K562 (cell line): ENCODE measurements around the gene RAD17. TPM values are rescaled to one million over a fixed set of nuclear protein-coding genes. Genes with fewer than 3 reads are reported as not detected.

ENCODE experiments used
- CSDE1 ChIP-seq, 2 experiments: fragments of 450-650 bp; IDR thresholded peaks; 2 replicates each; pipeline ENCODE4 v1.6.1; 2016; ENCODE audit warnings: mild to moderate bottlenecking in 1 of 2
- MCM7 ChIP-seq, 2 experiments: fragments of 450-650 bp; IDR thresholded peaks; 2 replicates each; pipeline ENCODE4 v1.6.1; 2016 to 2018
- NR2C2 ChIP-seq, 2 experiments: fragments of 200-800 bp in 1 of 2; sonication (Bioruptor generic) in 1 of 2; sonication (generic) in 1 of 2; formaldehyde crosslinking in 1 of 2; IDR thresholded peaks; 2 replicates each; pipeline versions ENCODE4 v1.6.1 to v1.8.0; 2016 to 2022; ENCODE audit warnings: mild to moderate bottlenecking in 1 of 2, missing compliant biosample characterization in 1 of 2, missing genetic modification characterization in 1 of 2, missing genetic modification reagents in 1 of 2
- POLR2A ChIP-seq: fragments of 450-650 bp; conservative IDR thresholded peaks from 2 replicates; pipeline ENCODE4 v1.6.1; 2016
- SAFB ChIP-seq: fragments of 200-400 bp; formaldehyde crosslinking; IDR thresholded peaks from 2 replicates; pipeline ENCODE4 v1.6.1; 2017; ENCODE audit warnings: low read depth, low read length, borderline replicate concordance
- SMAD4 ChIP-seq: fragments of 250-450 bp; sonication (Bioruptor Pico); conservative IDR thresholded peaks from 2 replicates; pipeline ENCODE4 v1.8.0; 2021; ENCODE audit warnings: inconsistent platforms, mild to moderate bottlenecking, moderate library complexity
- ZNF146 ChIP-seq: IDR thresholded peaks from one replicate; pipeline ENCODE4 v1.6.1; 2018; ENCODE audit warnings: missing compliant biosample characterization; ENCODE audit not compliant: unreplicated experiment
- ZNF174 ChIP-seq: fragments of 250-450 bp; sonication (Bioruptor Pico); IDR thresholded peaks from 2 replicates; pipeline ENCODE4 v1.4.0; 2020; ENCODE audit warnings: mild to moderate bottlenecking
- ZNF197 ChIP-seq: fragments of 200-800 bp; sonication (Bioruptor generic); IDR thresholded peaks from 2 replicates; pipeline ENCODE4 v1.6.1; 2016; ENCODE audit warnings: low read depth, missing genetic modification characterization, missing compliant biosample characterization
- ZNF586 ChIP-seq: fragments of 450-650 bp; formaldehyde crosslinking; conservative IDR thresholded peaks from 2 replicates; pipeline ENCODE4 v1.4.0; 2020; ENCODE audit warnings: mild to moderate bottlenecking, moderate library complexity
- polyA plus RNA-seq, 8 experiments: library from polyadenylated mRNA; depleted of rRNA in 4 of 8; stranded (reverse) in 5 of 8; unstranded in 3 of 8; fragments of >200 nt; fragmentation: Nextera tagmentation in 2 of 8; fragmentation: Illumina TruSeq in 1 of 8; extraction: Ambion mirVana in 2 of 8; extraction: Trizol in 1 of 8; gene quantifications; 2 replicates each; pipeline versions ENCODE4 v1.2.1 to v1.2.3, GENCODE V29; 2011 to 2014; ENCODE audit warnings: inconsistent platforms in 1 of 8, missing spikeins in 1 of 8
- total RNA-seq, 7 experiments: library from RNA; depleted of rRNA in 6 of 7; stranded (reverse); fragments of >200 nt in 6 of 7; fragmentation: Illumina TruSeq in 2 of 7; extraction: Trizol in 2 of 7; gene quantifications; 2 replicates each; pipeline versions ENCODE4 v1.2.1 to v1.2.3, GENCODE V29; 2011 to 2021; ENCODE audit warnings: low replicate concordance in 1 of 7
- TF ChIP-seq, protein P1 (sequence below): fragments of 250-450 bp; sonication (Bioruptor Pico); IDR thresholded peaks from 2 replicates; pipeline ENCODE4 v1.9.0; 2021; ENCODE audit warnings: mild to moderate bottlenecking, inconsistent platforms
- TF ChIP-seq, protein P2 (sequence below): sonication (generic); formaldehyde crosslinking; IDR thresholded peaks from 2 replicates; pipeline ENCODE4 v1.8.1; 2023; ENCODE audit warnings: mild to moderate bottlenecking, missing genetic modification reagents
- TF ChIP-seq, protein P3 (sequence below): fragments of 450-650 bp; IDR thresholded peaks from 2 replicates; pipeline ENCODE4 v1.6.1; 2014; ENCODE audit warnings: low read depth, mild to moderate bottlenecking, moderate library complexity, borderline replicate concordance
- TF ChIP-seq, protein P4 (sequence below): fragments of 450-650 bp; IDR thresholded peaks from 2 replicates; pipeline ENCODE4 v1.6.1; 2018; ENCODE audit not compliant: partially characterized antibody
- TF ChIP-seq, protein P5 (sequence below): fragments of 200-800 bp; sonication (Bioruptor generic); IDR thresholded peaks from 2 replicates; pipeline ENCODE4 v1.6.1; 2017; ENCODE audit warnings: missing genetic modification characterization, missing compliant biosample characterization

Gene RAD17
- total and polyA plus RNA-seq, 9 of the 15 experiments (the other 6 are each of a cell fraction or from before 2014, with no cell fraction given) = 21.1 to 50.1 (median 40.1) TPM

DNA sequence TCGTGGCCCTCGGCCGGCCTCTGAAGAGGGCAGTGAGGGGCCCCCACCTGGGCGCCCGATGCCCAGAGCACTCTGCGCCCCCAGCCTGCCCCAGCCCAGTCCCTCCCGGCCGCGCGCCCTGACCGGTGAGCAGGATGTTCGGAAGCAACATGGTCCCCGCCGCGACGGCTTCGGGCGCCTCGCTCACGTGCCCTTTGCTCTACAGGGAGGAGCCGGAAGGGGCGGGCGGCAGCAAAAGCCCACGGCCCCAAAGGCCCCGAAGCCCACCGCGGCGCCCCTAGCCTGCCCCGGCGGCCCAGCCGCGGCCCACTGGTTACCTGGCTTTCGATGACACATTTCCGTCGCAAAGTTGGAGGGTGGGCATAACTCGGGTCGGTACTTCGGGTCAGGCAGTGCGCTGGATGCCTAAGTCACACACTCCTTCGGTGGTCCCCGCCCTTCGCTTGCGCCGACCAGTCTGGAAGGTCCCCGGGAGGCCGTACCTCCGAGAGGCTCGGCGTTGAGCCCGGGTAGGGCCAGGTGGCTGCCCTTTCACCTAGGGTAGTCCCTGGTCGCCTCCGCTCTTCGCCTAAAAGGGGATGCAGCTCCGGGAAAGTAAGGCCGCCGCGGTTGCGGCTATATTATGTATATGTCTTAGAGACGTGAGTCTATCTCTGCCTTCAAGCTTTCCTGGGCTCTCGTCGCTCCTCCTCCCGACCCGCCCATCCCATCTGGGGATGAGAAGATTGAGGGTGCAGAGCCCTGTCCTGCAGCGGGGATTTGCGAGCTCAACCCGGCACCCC lies at the start of gene RAD17, which contains the start of the genes AK6 and TAF9 (continued):
- peak; percentile 73 for TF ChIP-seq NR2C2 (CRISPR knock-in tag; IDR thresholded peaks at IDR 0.05)
- peak; percentile 95 for TF ChIP-seq NR2C2 (tag; IDR thresholded peaks at IDR 0.05)
- TF ChIP-seq, protein P1, sequence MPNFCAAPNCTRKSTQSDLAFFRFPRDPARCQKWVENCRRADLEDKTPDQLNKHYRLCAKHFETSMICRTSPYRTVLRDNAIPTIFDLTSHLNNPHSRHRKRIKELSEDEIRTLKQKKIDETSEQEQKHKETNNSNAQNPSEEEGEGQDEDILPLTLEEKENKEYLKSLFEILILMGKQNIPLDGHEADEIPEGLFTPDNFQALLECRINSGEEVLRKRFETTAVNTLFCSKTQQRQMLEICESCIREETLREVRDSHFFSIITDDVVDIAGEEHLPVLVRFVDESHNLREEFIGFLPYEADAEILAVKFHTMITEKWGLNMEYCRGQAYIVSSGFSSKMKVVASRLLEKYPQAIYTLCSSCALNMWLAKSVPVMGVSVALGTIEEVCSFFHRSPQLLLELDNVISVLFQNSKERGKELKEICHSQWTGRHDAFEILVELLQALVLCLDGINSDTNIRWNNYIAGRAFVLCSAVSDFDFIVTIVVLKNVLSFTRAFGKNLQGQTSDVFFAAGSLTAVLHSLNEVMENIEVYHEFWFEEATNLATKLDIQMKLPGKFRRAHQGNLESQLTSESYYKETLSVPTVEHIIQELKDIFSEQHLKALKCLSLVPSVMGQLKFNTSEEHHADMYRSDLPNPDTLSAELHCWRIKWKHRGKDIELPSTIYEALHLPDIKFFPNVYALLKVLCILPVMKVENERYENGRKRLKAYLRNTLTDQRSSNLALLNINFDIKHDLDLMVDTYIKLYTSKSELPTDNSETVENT (CRISPR knock-in tag) = peak; percentile 43
- TF ChIP-seq, protein P2, sequence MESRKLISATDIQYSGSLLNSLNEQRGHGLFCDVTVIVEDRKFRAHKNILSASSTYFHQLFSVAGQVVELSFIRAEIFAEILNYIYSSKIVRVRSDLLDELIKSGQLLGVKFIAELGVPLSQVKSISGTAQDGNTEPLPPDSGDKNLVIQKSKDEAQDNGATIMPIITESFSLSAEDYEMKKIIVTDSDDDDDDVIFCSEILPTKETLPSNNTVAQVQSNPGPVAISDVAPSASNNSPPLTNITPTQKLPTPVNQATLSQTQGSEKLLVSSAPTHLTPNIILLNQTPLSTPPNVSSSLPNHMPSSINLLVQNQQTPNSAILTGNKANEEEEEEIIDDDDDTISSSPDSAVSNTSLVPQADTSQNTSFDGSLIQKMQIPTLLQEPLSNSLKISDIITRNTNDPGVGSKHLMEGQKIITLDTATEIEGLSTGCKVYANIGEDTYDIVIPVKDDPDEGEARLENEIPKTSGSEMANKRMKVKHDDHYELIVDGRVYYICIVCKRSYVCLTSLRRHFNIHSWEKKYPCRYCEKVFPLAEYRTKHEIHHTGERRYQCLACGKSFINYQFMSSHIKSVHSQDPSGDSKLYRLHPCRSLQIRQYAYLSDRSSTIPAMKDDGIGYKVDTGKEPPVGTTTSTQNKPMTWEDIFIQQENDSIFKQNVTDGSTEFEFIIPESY (CRISPR knock-in tag) = peak; percentile 77
- 0 out of 2 replicates have a peak, but pooled peaks have one; percentile 29 for TF ChIP-seq SAFB
- no peak for TF ChIP-seq ZNF146 (CRISPR knock-in tag)
- 0 out of 2 replicates have a peak, but pooled peaks have one; percentile 13 for TF ChIP-seq ZNF197 (CRISPR knock-in tag)
- no peak for TF ChIP-seq ZNF586
- no peak for TF ChIP-seq ZNF174 (CRISPR knock-in tag)
- peak in 1 of 2 experiments; percentile 24; a peak in 1 of 4 replicates for TF ChIP-seq CSDE1 (IDR thresholded peaks at IDR 0.05)
- TF ChIP-seq, protein P3, sequence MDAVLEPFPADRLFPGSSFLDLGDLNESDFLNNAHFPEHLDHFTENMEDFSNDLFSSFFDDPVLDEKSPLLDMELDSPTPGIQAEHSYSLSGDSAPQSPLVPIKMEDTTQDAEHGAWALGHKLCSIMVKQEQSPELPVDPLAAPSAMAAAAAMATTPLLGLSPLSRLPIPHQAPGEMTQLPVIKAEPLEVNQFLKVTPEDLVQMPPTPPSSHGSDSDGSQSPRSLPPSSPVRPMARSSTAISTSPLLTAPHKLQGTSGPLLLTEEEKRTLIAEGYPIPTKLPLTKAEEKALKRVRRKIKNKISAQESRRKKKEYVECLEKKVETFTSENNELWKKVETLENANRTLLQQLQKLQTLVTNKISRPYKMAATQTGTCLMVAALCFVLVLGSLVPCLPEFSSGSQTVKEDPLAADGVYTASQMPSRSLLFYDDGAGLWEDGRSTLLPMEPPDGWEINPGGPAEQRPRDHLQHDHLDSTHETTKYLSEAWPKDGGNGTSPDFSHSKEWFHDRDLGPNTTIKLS = peak; percentile 67
- TF ChIP-seq POLR2A = peak; percentile 93
- TF ChIP-seq, protein P4, sequence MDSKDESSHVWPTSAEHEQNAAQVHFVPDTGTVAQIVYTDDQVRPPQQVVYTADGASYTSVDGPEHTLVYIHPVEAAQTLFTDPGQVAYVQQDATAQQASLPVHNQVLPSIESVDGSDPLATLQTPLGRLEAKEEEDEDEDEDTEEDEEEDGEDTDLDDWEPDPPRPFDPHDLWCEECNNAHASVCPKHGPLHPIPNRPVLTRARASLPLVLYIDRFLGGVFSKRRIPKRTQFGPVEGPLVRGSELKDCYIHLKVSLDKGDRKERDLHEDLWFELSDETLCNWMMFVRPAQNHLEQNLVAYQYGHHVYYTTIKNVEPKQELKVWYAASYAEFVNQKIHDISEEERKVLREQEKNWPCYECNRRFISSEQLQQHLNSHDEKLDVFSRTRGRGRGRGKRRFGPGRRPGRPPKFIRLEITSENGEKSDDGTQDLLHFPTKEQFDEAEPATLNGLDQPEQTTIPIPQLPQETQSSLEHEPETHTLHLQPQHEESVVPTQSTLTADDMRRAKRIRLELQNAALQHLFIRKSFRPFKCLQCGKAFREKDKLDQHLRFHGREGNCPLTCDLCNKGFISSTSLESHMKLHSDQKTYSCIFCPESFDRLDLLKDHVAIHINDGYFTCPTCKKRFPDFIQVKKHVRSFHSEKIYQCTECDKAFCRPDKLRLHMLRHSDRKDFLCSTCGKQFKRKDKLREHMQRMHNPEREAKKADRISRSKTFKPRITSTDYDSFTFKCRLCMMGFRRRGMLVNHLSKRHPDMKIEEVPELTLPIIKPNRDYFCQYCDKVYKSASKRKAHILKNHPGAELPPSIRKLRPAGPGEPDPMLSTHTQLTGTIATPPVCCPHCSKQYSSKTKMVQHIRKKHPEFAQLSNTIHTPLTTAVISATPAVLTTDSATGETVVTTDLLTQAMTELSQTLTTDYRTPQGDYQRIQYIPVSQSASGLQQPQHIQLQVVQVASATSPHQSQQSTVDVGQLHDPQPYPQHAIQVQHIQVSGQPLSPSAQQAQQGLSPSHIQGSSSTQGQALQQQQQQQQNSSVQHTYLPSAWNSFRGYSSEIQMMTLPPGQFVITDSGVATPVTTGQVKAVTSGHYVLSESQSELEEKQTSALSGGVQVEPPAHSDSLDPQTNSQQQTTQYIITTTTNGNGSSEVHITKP = peak; percentile 43
- TF ChIP-seq, protein P5, sequence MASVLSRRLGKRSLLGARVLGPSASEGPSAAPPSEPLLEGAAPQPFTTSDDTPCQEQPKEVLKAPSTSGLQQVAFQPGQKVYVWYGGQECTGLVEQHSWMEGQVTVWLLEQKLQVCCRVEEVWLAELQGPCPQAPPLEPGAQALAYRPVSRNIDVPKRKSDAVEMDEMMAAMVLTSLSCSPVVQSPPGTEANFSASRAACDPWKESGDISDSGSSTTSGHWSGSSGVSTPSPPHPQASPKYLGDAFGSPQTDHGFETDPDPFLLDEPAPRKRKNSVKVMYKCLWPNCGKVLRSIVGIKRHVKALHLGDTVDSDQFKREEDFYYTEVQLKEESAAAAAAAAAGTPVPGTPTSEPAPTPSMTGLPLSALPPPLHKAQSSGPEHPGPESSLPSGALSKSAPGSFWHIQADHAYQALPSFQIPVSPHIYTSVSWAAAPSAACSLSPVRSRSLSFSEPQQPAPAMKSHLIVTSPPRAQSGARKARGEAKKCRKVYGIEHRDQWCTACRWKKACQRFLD (CRISPR knock-in tag) = peak; percentile 71
- peak; percentile 84; the same call in 1 of the 2 replicates for TF ChIP-seq SMAD4 (CRISPR knock-in tag)
- TF ChIP-seq MCM7 (IDR thresholded peaks at IDR 0.05) = no peak
